GM20000 (cell line): ENCODE measurements around the gene PDS5B.
"Not testable (repeated sequence)": the region's sequence is repeated elsewhere in the genome, so short reads cannot be mapped to it uniquely, and the experiment has no call there.

ENCODE experiments used
- DNase-seq: peaks from one replicate; pipeline ENCODE4 v3.0.0; 2012; ENCODE audit warnings: low spot score
- CTCF ChIP-seq: IDR thresholded peaks from 2 replicates; pipeline ENCODE4 v1.5.1; 2012; ENCODE audit warnings: mild to moderate bottlenecking, control low read depth; ENCODE audit errors: extremely low read depth, missing control alignments

PDS5B gene

DNA sequence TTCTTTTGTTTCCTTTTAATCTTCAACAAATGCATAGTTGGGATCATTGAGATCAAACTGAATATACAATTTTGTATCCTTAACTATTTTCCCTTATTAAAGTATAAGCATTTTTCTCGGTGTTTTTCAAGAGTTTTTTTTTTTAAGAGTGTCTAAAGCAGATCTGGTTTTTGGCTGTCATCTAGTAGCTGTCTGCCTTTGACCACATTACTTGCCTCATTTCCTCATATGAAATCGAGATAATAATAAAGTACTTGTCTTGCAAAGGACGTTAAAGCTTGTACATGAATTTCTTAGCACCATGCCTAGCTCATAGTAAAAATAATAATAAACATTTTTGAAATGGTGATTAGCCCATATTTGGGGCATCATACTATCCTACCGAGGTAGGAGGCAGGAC, 121.2 kb downstream of the PDS5B start:
- no peak for DNase-seq
- TF ChIP-seq CTCF: no peak

DNA sequence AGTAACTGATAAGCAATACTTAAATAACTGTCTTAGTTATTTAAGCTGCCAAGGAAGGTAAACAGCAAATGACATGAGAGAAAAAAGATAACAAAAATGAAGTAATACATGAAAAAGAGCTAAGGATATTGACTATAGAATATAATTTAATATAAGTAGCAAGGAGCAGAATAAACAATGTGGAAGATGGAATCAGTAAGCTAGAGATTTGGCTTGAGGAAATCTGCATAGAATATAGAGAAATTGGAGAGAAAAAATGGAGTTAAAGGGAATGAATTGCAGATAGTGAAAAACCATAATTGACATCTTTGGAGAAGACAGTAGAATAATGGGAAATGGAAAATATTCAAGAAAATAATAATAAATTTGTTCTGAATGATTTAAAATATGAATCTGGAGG, 127.1 kb downstream of the PDS5B start:
- TF ChIP-seq CTCF: no peak
- DNase-seq: no peak

DNA sequence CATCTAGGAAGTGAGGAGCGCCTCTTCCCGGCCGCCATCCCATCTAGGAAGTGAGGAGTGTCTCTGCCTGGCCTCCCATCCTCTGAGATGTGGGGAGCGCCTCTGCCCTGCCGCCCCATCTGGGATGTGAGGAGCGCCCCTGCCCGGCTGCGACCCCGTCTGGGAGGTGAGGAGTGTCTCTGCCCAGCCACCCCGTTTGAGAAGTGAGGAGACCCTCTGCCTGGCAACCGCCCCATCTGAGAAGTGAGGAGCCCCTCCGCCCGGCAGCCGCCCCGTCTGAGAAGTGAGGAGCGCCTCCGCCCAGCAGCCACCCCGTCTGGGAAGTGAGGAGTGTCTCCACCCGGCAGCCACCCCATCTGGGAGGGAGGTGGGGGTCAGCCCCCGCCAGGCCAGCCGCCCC, 129.9 kb downstream of the PDS5B start:
- DNase-seq: not testable (repeated sequence)

DNA sequence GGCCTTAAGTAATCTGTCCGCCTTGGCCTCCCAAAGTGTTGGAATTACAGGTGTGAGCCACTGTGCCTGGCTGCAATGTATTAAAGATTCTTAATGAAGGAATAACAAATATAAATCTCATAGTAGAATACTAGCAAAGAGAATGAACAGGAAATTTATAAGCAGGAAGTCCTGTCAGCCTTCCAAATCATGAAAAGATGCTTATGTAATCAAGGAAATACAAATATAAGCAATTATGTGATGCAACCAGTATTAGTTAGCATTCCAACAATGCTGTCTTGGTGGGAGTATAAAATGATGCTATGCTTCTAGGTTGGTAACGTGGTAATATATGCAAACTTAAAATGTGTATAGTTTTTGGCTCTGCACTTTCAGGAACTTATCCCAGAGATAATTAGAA, 133.8 kb downstream of the PDS5B start:
- no peak for DNase-seq
- TF ChIP-seq CTCF: no peak

DNA sequence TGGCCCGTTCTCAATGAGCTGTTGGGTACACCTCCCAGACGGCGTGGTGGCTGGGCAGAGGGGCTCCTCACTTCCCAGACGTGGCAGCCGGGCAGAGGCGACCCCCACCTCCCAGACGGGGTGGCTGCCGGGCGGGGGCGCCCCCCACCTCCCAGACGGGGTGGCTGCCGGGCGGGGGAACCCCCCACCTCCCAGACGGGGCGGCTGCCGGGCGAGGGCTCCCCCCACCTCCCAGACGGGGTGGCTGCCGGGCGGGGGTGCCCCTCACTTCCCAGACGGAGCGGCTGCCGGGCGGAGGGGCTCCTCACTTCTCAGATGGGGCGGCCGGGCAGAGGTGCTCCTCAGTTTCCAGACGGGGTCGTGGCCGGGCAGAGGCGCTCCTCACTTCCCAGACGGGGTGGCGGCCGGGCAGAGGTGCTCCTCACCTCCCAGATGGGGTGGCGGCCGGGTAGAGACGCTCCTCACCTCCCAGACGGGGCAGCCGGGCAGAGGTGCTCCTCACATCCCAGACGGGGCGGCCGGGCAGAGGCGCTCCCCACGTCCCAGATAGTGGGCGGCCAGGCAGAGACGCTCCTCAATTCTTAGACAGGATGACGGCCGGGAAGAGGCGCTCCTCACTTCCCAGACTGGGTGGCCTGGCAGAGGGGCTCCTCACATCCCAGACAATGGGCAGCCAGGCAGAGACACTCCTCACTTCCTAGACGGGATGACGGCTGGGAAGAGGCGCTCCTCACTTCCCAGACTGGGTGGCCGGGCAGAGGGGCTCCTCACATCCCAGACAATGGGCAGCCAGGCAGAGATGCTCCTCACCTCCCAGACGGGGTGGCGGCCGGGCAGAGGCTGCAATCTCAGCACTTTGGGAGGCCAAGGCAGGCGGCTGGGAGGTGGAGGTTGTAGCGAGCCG, 135.1 kb downstream of the PDS5B start:
- not testable (repeated sequence) for DNase-seq

DNA sequence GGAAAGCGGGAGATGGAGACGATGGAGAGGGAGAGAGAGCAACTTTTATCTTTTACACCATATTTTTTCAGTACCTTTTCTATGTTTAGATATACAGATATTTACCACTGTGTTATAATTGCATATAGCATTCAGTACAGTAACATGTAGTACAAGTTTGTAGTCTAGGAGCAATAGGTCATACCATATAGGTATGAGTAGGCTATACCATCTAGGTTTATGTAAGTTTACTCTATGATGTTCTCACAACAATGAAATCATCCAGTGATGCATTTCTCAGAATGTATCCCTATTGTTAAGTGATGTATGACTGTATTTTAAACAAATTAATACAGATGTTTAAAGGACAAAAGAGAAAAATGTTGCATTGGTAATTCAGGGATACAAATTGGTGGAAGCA, 136.1 kb downstream of the PDS5B start:
- no peak for TF ChIP-seq CTCF
- no peak for DNase-seq

- TF ChIP-seq CTCF: no peak
- DNase-seq: no peak
Observed at GRCh38 chr13:32723987-32724386, 137.7 kb downstream of the PDS5B start.

DNA sequence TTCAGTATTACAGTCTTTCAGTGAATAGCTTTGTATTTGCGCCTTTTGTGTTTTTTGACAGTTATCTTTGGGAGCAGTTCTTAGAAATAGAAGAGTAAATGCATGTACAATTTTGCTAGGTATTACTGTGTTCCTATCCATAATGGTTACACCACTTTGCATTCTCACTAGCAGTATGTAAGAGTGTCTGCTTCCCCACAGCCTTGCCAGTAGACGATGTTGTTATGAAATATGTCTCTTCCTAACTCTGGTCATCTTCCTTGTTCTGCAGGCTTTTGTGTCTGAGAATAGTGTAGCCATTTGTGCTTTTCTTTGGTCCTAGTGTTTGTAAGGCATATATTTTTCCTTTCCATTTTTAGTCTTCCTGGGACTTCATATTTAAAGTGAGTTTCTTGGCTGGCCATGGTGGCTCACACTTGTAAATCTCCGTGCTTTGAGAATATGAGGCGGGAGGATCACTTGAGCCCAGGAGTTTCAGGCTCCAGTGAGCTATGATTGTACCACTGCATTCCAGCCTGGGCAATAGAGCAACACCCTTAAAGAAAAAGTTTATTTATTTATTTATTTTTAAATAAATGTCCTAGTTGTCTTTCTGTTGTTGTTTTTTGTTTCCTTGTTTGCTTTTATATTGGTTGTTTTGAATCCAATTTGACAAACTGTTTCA, 140.3 kb downstream of the PDS5B start:
- no peak for DNase-seq
- no peak for TF ChIP-seq CTCF
